NCI-H526 (cell line): ENCODE data around the gene INTS6.

ENCODE experiments used
- DNase-seq, 2 experiments: peaks; one replicate each; lab custom pipeline; 2025; lab: John Stamatoyannopoulos, UW

Gene INTS6

GRCh38 chr13:51452361-51453206 is at the start of gene INTS6:
INTS6 (minus strand) TSS chr13:51453036; CDS start chr13:51452525, 511 bp downstream.
- peak; percentile 99 to 100 for DNase-seq

- no peak for DNase-seq
Measured at GRCh38 chr13:51502153-51502651, 49.4 kb upstream of the INTS6 start.

GRCh38 chr13:51501592-51502152 is 48.8 kb upstream of the INTS6 start:
- no peak for DNase-seq

- DNase-seq: no peak
Measured at GRCh38 chr13:51501096-51501495, 48.3 kb upstream of the INTS6 start.

GRCh38 chr13:51500687-51501086 is 47.9 kb upstream of the INTS6 start:
- no peak for DNase-seq

GRCh38 chr13:51499841-51500240 is 47.0 kb upstream of the INTS6 start:
- no peak for DNase-seq

GRCh38 chr13:51495316-51495715 is 42.5 kb upstream of the INTS6 start:
- no peak for DNase-seq

GRCh38 chr13:51494156-51494555 is 41.3 kb upstream of the INTS6 start:
- DNase-seq: no peak

- no peak for DNase-seq
Measured at GRCh38 chr13:51488212-51488611, 35.4 kb upstream of the INTS6 start.

- DNase-seq: no peak
Measured at GRCh38 chr13:51481656-51482055, 28.8 kb upstream of the INTS6 start.

- no peak for DNase-seq
Measured at GRCh38 chr13:51479199-51479523, 26.3 kb upstream of the INTS6 start.

GRCh38 chr13:51478418-51479198 is 25.8 kb upstream of the INTS6 start:
- DNase-seq: no peak

- no peak for DNase-seq
Measured at GRCh38 chr13:51477653-51478324, 25.0 kb upstream of the INTS6 start.

GRCh38 chr13:51477149-51477548 is 24.3 kb upstream of the INTS6 start:
- no peak for DNase-seq

GRCh38 chr13:51475727-51476501 is 23.1 kb upstream of the INTS6 start:
- DNase-seq: no peak

- no peak for DNase-seq
Measured at GRCh38 chr13:51469790-51470189, 17.0 kb upstream of the INTS6 start.

- no peak for DNase-seq
Measured at GRCh38 chr13:51467730-51468129, 14.9 kb upstream of the INTS6 start.

GRCh38 chr13:51465124-51465523 is 12.3 kb upstream of the INTS6 start:
- no peak for DNase-seq

GRCh38 chr13:51457086-51457815 is 4.4 kb upstream of the INTS6 start:
- DNase-seq: no peak

GRCh38 chr13:51456510-51456909 is 3.7 kb upstream of the INTS6 start:
- no peak for DNase-seq

- DNase-seq: no peak
Measured at GRCh38 chr13:51455532-51455931, 2.7 kb upstream of the INTS6 start.
